CD14-positive monocyte (primary cell): ENCODE measurements around the gene LYPD6. TPM values are rescaled to one million over a fixed set of nuclear protein-coding genes. Genes with fewer than 3 reads are reported as not detected.
"Not testable (repeated sequence)": the region's sequence is repeated elsewhere in the genome, so short reads cannot be mapped to it uniquely, and the experiment has no call there.

Experiments used
- DNase-seq, 3 donors: peaks; one replicate each; pipeline ENCODE4 v3.0.0-alpha.2; 2011 to 2022
- H2AFZ ChIP-seq: 2 replicates; pipeline ENCODE4 v1.6.0; 2012; ENCODE audit warnings: mild to moderate bottlenecking, low read depth, low read length, inconsistent platforms; ENCODE audit not compliant: insufficient read depth, poor library complexity, severe bottlenecking
- H3K27ac ChIP-seq, 2 donors: 1 replicate in 1 of 2; 2 replicates in 1 of 2; pipeline ENCODE4 v1.5.1; 2012 to 2013; ENCODE audit warnings: low read length in 2 of 2, control low read depth in 1 of 2, inconsistent platforms in 1 of 2, low read depth in 1 of 2, mild to moderate bottlenecking in 1 of 2
- H3K27me3 ChIP-seq, 2 donors: one replicate each; pipeline versions ENCODE4 v1.6.0 to v1.6.1; 2011 to 2013; ENCODE audit warnings: low read length in 2 of 2; ENCODE audit not compliant: control insufficient read depth in 2 of 2, insufficient read depth in 2 of 2
- H3K36me3 ChIP-seq, 2 donors: replicated peaks in 1 of 2; 1 replicate in 1 of 2; 2 replicates in 1 of 2; pipeline versions ENCODE4 v1.5.1 to v1.6.1; 2012 to 2013; ENCODE audit warnings: low read length in 2 of 2, control low read depth in 1 of 2, inconsistent platforms in 1 of 2, mild to moderate bottlenecking in 1 of 2; ENCODE audit not compliant: insufficient read depth in 2 of 2, control insufficient read depth in 1 of 2
- H3K4me1 ChIP-seq, 2 donors: 1 replicate in 1 of 2; 2 replicates in 1 of 2; pipeline versions ENCODE4 v1.5.1 to v1.6.1; 2012 to 2013; ENCODE audit warnings: low read length in 2 of 2, control low read depth in 1 of 2, inconsistent platforms in 1 of 2, mild to moderate bottlenecking in 1 of 2, moderate library complexity in 1 of 2; ENCODE audit not compliant: insufficient read depth in 2 of 2, control insufficient read depth in 1 of 2
- H3K4me2 ChIP-seq: replicated peaks from 2 replicates; pipeline ENCODE3; 2012; ENCODE audit warnings: low read length, moderate library complexity, mild to moderate bottlenecking; ENCODE audit not compliant: poor library complexity, severe bottlenecking; ENCODE audit errors: extremely low read depth
- H3K4me3 ChIP-seq, 3 experiments: fragments of 200-600 bp in 1 of 3; sonication (generic) in 1 of 3; replicated peaks in 1 of 3; 1 replicate in 2 of 3; 2 replicates in 1 of 3; pipeline ENCODE4 v1.5.1; 2011 to 2013; ENCODE audit warnings: low read length in 3 of 3, mild to moderate bottlenecking in 3 of 3, control low read depth in 2 of 3, low read depth in 2 of 3, inconsistent platforms in 1 of 3, moderate library complexity in 1 of 3
- H3K79me2 ChIP-seq: 2 replicates; pipeline ENCODE4 v1.6.0; 2012; ENCODE audit warnings: mild to moderate bottlenecking, control low read depth, inconsistent platforms, low read length, moderate library complexity; ENCODE audit not compliant: insufficient read depth
- H3K9ac ChIP-seq: 2 replicates; pipeline ENCODE4 v1.6.0; 2017; ENCODE audit warnings: low read length, mild to moderate bottlenecking; ENCODE audit not compliant: insufficient read depth, poor library complexity, severe bottlenecking
- H3K9me3 ChIP-seq, 2 donors: replicated peaks in 1 of 2; 1 replicate in 1 of 2; 2 replicates in 1 of 2; pipeline versions ENCODE4 v1.5.1 to v1.6.1; 2012 to 2013; ENCODE audit warnings: low read length in 2 of 2, control low read depth in 1 of 2; ENCODE audit not compliant: control insufficient read depth in 1 of 2, insufficient read depth in 1 of 2
- H4K20me1 ChIP-seq: 2 replicates; pipeline ENCODE4 v1.6.0; 2012; ENCODE audit warnings: mild to moderate bottlenecking, low read length, control low read depth, moderate library complexity; ENCODE audit not compliant: insufficient read depth
- H3K27ac Mint-ChIP-seq, 7 donors: one replicate each; pipeline ENCODE4 v1.8.0; 2020; ENCODE audit warnings: mild to moderate bottlenecking in 7 of 7, mixed read lengths in 7 of 7, moderate library complexity in 6 of 7, inconsistent platforms in 2 of 7
- H3K27me3 Mint-ChIP-seq, 3 donors: one replicate each; pipeline ENCODE4 v1.8.0; 2021 to 2022; ENCODE audit warnings: low read depth in 3 of 3, mild to moderate bottlenecking in 3 of 3, mixed read lengths in 3 of 3, moderate library complexity in 3 of 3, inconsistent platforms in 1 of 3
- H3K36me3 Mint-ChIP-seq, 2 donors: one replicate each; pipeline ENCODE4 v1.8.0; 2020; ENCODE audit warnings: mixed read lengths in 2 of 2, inconsistent platforms in 1 of 2, mild to moderate bottlenecking in 1 of 2
- H3K4me1 Mint-ChIP-seq: one replicate; pipeline ENCODE4 v1.8.0; 2020; ENCODE audit warnings: mild to moderate bottlenecking, mixed read lengths
- H3K4me3 Mint-ChIP-seq, 2 donors: one replicate each; pipeline ENCODE4 v1.8.0; 2020; ENCODE audit warnings: mild to moderate bottlenecking in 2 of 2, mixed read lengths in 2 of 2, moderate library complexity in 1 of 2
- H3K9me3 Mint-ChIP-seq, 7 donors: one replicate each; pipeline ENCODE4 v1.8.0; 2020 to 2022; ENCODE audit warnings: mixed read lengths in 7 of 7, mild to moderate bottlenecking in 6 of 7, moderate library complexity in 6 of 7, inconsistent platforms in 2 of 7
- CTCF ChIP-seq: fragments of 200-600 bp; IDR thresholded peaks from one replicate; pipeline ENCODE4 v1.8.0; 2022; ENCODE audit warnings: antibody characterized with exemption, mild to moderate bottlenecking
- WGBS: methylation state at CpG from one replicate; pipeline ENCODE4 v1.1.5; 2013; ENCODE audit warnings: missing lambda C conversion rate; ENCODE audit not compliant: insufficient coverage; 5-methylcytosine and 5-hydroxymethylcytosine counted together
- intact Hi-C, 2 donors: fragments of 100-400 bp; cut with micrococcal nuclease; formaldehyde crosslinking; loops; one replicate each; pipeline versions ENCODE4 v1.15.0 to v1.15.1; 2023
- polyA plus RNA-seq, 3 donors: library from polyadenylated mRNA; depleted of rRNA in 1 of 3; unstranded in 2 of 3; stranded (reverse) in 1 of 3; fragments of 300-500 nt in 2 of 3; fragments of >200 nt in 1 of 3; fragmentation: Illumina TruSeq in 2 of 3; gene quantifications; 1 replicate in 2 of 3; 2 replicates in 1 of 3; pipeline ENCODE4 v1.2.3, GENCODE V29; 2012 to 2021

The LYPD6 gene
- polyA plus RNA-seq, 3 donors, result not detected

GRCh38 chr2:149490296-149490695, 159.9 kb downstream of the LYPD6 start:
- Histone ChIP-seq H3K4me3 (no peak overlapping the region), H3K27ac (no peak overlapping the region), H3K27me3 (no peaks in the 10 kb centered on the region), H3K4me1 (no peaks in the 10 kb centered on the region), H2AFZ (no peak overlapping the region), H3K36me3 (no peaks in the 10 kb centered on the region), H3K79me2 (no peaks in the 10 kb centered on the region), H4K20me1 (no peaks in the 10 kb centered on the region), H3K9me3 (no peaks in the 10 kb centered on the region), H3K9ac (no peak overlapping the region), H3K4me2 (no peak overlapping the region)
- H3K4me3 Mint-ChIP-seq, result no peak overlapping the region
- H3K27me3 Mint-ChIP-seq, result peaks cover 1 to 8% (median 4%) of the 10 kb centered on the region in 3 donors
- peaks cover 0 to 2% (median 0%) of the 10 kb centered on the region in 7 donors for H3K9me3 Mint-ChIP-seq
- no peak for DNase-seq
- no peaks in the 10 kb centered on the region for H3K36me3 Mint-ChIP-seq
- 100% methylated on average over 1 of the region's 3 CpGs for WGBS
- intact Hi-C loops, result no loop called here
- no peak for TF ChIP-seq CTCF
- H3K27ac Mint-ChIP-seq, result no peak overlapping the region
- no peaks in the 10 kb centered on the region for H3K4me1 Mint-ChIP-seq

- TF ChIP-seq CTCF, result no peak
These were observed 162.5 kb downstream of the LYPD6 start for GRCh38 chr2:149492923-149493322.

GRCh38 chr2:149499204-149499603, 168.8 kb downstream of the LYPD6 start:
- WGBS, result no CpG with 5 or more reads among the region's 1 CpG
- H3K9me3 Mint-ChIP-seq, result peaks cover 0 to 13% (median 9%) of the 10 kb centered on the region in 7 donors
- H3K4me1 Mint-ChIP-seq, H3K79me2 ChIP-seq, DNase-seq, H3K27me3 Mint-ChIP-seq, H3K4me3 Mint-ChIP-seq, H3K27me3 ChIP-seq, intact Hi-C loops, H3K4me2 ChIP-seq, H3K27ac ChIP-seq, H3K4me1 ChIP-seq, H2AFZ ChIP-seq, H3K9me3 ChIP-seq, H3K9ac ChIP-seq, H3K36me3 Mint-ChIP-seq, H4K20me1 ChIP-seq, H3K36me3 ChIP-seq, H3K27ac Mint-ChIP-seq, H3K4me3 ChIP-seq: not testable (repeated sequence)

More at GRCh38 chr2:149492923-149493322, 162.5 kb downstream of the LYPD6 start:
- no peaks in the 10 kb centered on the region for H3K9me3 ChIP-seq
- no peaks in the 10 kb centered on the region for H4K20me1 ChIP-seq
- H3K9ac ChIP-seq, result no peak overlapping the region
- no peaks in the 10 kb centered on the region for H3K4me1 Mint-ChIP-seq
- H3K36me3 Mint-ChIP-seq, result no peaks in the 10 kb centered on the region
- intact Hi-C loops, result no loop called here
- no peaks in the 10 kb centered on the region for H3K27me3 ChIP-seq
- peaks cover 3 to 8% (median 4%) of the 10 kb centered on the region in 3 donors for H3K27me3 Mint-ChIP-seq
- no peak overlapping the region for H3K4me3 Mint-ChIP-seq
- H2AFZ ChIP-seq, result no peak overlapping the region
- peaks cover 0 to 5% (median 2%) of the 10 kb centered on the region in 7 donors for H3K9me3 Mint-ChIP-seq
- no peak overlapping the region for H3K4me2 ChIP-seq
- no peak for DNase-seq
- no peaks in the 10 kb centered on the region for H3K79me2 ChIP-seq
- 94% methylated on average over 5 of the region's 5 CpGs for WGBS
- no peak overlapping the region for H3K27ac Mint-ChIP-seq
- no peak overlapping the region for H3K4me3 ChIP-seq
- no peaks in the 10 kb centered on the region for H3K36me3 ChIP-seq
- no peaks in the 10 kb centered on the region for H3K4me1 ChIP-seq
- no peak overlapping the region for H3K27ac ChIP-seq
